HG03025 (cell line): Measurements from ENCODE around the gene ZSCAN20.
"Not testable (repeated sequence)": the region's sequence is repeated elsewhere in the genome, so short reads cannot be mapped to it uniquely, and the experiment has no call there.

Experiments
- ATAC-seq: cut with Tn5 transposase; IDR thresholded peaks from one replicate; pipeline ENCODE4 v1.9.1; 2021; ENCODE audit warnings: mild to moderate bottlenecking, moderate library complexity; ENCODE audit not compliant: unreplicated experiment, low FRiP score

Gene ZSCAN20

DNA sequence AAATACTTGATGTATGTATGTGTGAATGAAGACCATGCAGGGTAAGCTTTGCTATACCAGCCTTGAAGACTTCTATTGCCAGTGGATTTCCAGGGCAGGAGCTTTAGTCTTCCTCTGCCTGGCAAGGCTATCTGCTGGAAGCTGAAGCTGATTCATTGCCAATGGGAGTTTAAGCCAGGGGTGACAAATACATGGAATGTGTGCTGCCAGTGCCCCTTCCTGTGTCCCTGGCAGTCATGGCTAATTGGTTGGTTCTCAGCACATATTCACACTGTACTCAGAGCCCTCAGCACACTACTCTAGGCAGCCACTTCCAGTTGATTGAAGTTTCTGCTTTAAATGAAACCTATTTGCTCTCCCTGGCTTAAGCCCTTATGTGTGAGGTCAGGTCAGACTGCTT lies 1.5 kb downstream of the ZSCAN20 start:
- no peak for ATAC-seq

DNA sequence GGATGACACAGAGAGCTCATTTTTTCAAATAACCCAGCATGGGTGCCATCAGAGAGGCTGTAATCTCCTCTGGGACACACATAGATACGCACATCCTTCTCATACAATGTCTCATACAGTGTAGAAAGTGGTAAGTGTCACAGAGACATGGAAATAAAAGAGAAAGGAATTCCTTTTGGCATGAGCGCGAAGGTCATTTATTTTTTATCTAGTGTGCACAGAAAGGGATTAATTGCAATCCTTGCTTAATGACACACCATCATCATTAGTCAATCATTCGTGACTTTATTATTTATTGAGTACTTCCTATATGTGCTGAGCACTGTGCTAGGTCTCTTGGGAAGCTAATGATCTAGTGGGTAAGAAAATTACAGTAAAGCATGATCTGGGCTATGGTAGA lies 5.0 kb downstream of the ZSCAN20 start:
- ATAC-seq, result no peak

DNA sequence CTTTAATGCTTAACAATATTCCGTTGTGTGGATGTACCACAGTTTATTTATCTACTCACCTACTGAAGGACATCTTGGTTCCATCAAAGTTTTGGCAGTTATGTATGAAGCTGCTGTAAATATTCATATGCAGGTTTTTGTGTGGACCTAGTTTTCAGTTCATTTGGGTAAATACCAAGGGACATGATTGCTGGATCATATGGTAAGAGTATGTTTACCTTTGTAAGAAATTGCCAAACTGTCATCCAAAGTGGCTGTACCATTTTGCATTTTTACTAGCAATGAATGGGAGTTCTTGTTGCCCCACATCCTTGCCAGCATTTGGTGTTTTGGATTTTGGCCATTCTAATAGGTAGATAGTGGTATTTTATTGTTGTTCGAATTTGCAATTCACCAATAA lies 10.0 kb downstream of the ZSCAN20 start:
- ATAC-seq, result no peak

DNA sequence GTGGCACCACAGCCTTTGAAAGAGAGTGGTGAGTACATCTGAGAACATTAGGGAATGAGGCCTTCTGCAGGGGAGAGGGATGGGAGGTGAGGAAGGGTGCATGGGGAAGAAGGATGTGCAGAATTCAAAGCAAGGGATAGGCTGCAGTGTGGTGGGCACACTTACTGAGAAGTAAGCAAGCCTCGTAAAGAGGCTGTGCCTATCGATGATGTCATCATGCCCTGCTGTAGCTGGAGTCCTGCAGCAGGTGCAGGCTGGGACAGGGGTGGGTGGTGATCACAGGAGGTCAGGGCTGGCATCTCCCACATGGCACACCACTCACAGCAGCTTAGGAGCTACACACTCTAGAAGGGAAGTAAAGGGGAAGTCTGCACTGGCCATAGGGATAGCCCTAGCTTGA lies 16.2 kb downstream of the ZSCAN20 start:
- no peak for ATAC-seq

DNA sequence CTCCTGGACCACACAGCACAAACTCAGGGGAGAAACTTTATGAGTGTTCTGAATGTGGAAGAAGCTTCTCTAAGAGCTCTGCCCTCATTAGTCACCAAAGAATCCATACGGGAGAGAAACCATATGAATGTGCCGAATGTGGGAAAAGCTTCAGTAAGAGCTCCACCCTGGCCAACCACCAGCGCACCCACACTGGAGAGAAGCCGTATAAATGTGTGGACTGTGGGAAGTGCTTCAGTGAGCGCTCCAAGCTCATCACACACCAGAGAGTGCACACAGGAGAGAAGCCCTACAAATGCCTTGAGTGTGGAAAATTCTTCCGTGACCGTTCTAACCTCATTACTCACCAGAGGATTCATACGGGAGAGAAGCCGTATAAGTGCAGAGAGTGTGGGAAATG lies 22.5 kb downstream of the ZSCAN20 start:
- no peak for ATAC-seq

DNA sequence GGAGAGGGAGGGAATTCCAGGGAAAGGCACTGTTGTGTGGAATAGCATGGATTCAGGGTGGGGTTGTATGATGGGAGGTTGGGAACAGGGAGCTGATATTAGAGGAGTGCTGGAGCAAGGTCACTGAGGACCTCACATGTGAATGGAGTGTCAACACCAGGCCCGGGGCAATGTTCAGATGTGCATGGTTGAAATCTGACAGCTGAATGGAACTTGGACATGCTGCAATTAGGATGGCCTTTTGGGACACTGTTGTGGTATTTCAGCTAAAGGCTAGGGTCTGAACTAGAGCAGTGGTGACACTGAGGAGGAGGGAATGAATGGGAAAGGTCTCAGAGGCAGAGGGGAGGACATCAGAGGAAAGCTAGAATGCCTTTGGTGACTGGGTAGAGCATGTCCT lies 25.0 kb downstream of the ZSCAN20 start:
- ATAC-seq, result no peak

DNA sequence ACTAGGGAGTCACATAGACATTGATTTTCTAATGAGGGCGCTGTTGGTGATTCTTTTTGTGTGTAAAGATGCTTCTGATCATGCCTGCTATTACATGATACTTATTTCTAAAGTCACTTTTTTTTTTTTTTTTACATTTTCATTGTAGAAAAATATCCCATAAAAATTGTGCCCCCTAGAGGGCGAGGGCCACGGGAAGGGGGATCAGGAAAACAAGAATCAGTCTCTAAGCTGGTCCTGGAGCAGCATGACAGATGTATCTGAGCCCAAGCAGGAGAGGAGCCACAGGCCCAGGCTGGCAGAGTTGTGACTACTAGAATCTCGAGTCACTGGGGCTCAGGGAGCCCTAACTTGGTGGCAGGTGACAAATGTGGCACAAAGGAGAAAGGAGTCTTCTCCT lies 28.1 kb downstream of the ZSCAN20 start:
- no peak for ATAC-seq

DNA sequence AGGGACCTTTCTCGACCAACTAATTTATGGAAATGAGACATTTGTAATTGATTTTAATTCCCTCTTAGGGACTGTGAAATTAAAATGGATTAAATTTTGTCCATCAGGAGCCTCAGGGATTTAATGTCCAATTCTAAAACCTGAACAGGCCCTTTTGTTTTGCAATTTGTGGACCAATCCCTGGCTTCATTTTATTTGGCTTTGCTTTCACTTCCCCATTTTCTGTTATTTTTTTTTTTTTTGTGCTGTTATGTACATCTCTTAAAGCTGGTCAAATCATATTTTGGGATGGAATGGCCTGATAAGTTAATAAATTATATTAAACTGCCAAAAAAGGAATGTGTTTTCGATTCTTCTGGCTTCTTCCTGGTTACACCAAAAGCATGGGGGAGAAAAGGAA lies 28.9 kb downstream of the ZSCAN20 start:
- ATAC-seq, result no peak

DNA sequence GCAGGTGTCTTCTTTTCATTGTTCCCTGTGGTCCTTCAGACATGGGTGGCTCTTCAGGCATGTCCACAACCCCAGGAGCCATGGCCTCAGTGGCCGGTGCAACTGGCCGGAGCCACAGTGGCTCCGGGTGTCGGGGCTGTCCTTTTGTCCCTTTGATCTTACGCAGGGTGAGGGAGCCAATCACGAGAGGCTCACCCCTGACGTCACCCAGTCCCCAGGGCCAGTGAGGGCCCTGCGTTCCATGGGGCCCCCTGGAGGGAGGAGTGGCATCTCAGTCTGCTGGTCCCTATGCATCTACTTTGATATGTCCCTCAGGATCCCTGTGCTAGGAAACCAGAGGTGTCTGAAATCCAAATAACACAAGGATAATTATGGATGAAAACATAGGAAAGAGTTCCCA lies 29.3 kb downstream of the ZSCAN20 start:
- ATAC-seq, result no peak

DNA sequence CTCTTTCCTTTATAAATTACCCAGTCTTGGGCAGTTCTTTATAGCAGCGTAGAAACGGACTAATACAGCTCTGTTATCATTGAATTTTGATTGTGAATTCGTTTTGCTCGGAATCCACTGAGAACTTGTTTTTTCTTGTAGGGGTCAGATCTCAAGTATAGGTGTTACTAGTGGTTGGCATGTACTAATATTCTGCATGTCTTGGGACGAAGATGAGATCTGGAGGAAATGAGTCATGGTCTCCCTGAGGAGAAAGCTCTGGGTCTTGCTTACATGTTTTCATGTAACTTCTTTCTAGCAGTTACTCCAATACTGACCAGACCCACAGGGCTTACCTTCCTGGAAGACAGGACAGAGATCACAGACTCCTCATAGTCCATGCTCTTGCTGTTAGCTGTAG lies 30.3 kb downstream of the ZSCAN20 start:
- ATAC-seq, result no peak

DNA sequence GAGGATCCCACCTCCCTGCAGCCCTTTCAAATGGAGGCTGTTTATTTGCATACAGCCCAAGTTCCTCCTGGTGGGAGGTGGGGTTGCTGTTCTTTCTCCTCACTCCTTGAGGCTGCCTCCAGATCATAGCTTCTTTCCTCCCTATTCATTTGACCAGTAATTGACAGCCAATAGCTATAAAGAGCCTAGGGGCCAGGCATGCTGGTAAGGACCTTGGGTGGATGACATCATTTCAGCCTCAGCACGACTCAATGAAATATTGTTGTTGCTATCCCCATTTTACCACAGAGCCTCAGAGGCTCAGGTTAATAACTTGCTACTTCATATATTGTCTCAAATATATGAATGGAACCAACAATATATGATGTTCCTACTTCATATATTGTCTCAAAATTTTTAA lies 31.1 kb downstream of the ZSCAN20 start:
- ATAC-seq, result no peak

DNA sequence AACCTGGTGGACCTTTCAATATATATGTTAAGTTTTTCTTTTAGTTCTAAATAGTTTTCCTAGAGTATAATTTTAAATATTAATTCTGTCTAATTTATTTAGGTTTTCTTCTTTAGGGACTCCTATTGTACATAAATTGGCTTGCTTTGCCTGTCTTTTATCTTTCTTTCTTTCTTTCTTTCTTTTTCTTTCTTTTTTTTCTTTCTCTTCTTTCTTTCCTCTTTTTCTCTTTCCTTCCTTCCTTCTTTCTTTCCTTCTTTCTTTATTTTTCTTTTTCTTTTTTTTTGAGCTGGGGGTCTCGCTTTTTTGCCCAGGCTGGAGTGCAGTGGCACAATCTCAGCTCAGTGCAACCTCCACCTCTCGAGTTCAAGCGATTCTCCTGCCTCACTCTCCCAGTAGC lies 35.2 kb downstream of the ZSCAN20 start:
- no peak for ATAC-seq

DNA sequence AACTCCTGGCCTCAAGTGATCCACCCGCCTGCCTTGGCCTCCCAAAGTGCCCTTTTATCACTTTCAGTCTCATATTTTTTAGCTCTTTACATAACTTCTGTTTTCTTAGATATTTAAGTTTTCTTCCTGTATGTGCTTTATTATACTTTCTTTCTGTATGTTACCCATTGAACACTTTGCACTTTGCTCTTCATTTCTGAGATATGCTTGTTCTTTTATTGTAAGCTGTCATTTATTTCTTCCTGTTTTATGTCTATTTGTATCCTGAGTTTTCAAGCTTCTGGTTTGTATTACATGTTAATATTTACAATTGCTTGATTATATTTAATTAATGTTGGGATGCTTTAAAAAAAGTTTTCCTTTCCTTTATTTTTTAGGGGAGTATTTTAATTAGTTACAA lies 35.7 kb downstream of the ZSCAN20 start:
- ATAC-seq, result no peak

DNA sequence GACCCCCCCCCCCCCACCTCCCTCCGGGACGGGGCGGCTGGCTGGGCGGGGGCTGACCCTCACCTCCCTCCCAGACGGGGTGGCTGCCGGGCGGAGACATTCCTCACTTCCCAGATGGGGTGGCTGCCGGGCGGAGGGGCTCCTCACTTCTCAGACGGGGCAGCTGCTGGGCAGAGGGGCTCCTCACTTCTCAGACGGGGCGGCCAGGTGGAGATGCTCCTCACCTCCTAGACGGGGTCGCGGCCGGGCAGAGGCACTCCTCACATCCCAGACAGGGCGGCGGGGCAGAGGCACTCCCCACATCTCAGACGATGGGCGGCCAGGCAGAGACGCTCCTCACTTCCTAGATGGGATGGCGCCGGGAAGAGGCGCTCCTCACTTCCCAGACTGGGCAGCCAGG lies 36.8 kb downstream of the ZSCAN20 start:
- not testable (repeated sequence) for ATAC-seq

DNA sequence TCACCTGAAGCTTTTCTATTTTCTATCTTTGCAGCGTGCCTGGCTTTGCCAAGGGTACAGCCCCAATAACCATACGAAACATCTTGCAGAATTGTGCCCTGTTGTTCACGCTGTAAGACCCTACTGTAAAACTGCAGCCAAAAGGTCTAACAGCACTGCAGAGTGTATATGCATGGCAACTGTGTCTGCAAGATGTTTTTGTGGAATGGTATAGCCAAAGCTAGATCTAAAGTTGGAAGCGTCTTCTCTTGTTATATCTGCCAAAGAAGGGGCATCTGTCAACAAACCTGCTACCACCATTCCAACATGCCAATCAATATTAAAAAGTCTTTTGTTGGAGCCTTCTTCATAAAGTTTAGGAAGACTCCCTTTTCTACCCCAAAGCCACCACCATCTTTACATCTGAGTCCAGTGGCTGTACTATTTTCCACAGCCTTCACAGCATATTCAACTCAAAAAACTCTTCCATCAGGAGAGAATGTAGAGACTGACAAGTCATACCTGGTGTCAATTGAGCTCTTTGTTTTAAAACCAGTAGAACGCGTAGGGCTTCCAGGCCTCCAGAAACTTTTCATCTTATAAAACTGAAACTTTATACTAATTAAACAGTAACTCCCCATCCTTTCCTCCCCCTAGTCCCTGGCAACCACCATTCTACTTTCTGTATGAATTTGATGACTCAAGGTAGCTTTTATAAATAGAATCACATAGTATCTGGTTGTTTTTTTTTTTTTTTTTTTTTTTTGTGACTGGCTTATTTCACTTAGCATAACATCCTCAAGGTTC lies 40.0 kb downstream of the ZSCAN20 start:
- no peak for ATAC-seq

DNA sequence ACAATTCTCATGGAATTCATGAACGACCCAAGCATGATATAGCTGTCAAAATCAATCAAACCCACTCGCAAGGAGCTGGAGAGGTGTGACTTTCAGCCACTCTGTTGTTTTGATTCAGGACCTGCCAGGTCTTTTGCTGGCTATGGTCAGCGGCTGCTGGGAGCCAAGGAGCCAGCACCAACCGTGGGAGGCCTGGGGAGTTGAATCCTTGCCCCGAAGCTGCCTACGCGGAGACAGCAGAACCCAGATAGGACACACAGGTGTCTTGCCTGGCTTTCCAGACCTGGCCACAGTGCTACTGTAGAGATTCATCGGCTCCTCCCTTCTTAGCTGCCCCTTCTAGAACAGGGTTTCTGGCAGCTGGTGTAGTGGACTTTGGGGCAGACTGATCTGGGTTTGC lies 42.7 kb downstream of the ZSCAN20 start:
- no peak for ATAC-seq

DNA sequence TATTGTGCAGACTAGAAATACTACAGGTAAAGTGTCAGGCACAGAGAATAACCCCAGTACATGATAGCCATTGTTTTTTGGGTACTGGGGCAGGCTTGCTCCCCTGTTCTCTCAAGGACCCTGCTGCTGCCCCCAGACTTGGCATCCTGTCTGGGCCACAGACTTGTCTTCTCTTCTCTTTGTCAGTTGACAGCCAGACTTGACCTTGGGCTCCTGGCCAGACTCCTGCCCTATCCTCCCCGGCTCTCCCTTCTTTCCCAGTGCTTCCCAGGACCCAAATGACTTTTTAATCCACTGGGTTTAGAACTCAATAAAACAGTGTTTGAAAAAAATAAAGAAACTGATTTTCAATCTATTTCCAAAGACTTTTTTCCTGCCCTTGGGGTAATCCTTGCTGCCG lies 43.2 kb downstream of the ZSCAN20 start:
- ATAC-seq, result no peak

DNA sequence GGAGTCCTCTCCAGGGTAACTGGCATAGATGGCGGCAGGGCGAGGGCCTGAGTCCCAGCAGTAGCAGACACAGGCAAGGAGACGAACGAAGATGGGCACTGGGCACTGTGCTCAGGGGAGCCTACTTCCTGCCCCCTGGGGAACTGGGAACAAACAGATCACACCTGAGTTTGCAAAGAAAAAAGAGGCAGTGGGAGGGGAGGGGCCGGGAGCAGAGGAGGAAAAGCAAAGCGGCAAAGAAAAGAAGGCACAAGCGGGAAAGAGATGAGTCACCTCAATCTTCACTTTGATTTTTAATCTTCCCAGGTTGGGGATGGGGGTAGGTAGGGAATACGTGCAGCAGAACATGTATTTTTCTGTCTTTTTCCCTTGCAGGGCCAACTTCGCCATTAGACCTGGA lies 44.0 kb downstream of the ZSCAN20 start:
- no peak for ATAC-seq

DNA sequence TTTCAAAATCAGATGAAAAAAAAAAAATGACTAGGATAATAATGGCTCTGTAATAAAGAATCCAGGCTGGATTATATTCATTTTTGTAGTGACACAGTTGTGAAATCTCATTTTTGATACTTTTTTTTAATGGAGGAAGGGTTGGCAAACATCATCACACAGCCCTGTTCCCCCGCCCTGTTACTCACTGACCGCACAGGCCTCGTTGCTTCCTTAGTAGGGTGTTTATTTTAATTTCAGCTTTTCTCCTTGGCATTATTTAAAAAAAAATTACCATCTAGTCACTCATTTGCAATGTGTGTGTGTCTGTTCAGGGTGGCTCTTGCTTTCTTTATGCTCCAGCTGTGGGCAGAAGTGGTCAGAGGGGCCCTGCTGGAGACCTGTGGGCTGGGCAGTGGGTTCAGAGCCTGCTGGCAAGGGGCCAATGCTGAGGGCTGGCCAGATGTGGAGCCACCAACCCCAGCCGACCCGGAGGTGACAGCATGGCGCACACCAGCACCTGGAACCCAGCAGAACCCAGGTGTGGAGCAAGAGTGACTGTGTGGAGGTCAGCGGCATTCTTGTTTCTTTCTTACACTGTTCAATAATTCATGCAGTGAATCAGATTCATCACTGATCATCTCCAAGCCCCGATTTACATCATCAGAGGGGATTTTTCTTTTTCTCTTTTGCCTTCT lies 44.6 kb downstream of the ZSCAN20 start:
- no peak for ATAC-seq

DNA sequence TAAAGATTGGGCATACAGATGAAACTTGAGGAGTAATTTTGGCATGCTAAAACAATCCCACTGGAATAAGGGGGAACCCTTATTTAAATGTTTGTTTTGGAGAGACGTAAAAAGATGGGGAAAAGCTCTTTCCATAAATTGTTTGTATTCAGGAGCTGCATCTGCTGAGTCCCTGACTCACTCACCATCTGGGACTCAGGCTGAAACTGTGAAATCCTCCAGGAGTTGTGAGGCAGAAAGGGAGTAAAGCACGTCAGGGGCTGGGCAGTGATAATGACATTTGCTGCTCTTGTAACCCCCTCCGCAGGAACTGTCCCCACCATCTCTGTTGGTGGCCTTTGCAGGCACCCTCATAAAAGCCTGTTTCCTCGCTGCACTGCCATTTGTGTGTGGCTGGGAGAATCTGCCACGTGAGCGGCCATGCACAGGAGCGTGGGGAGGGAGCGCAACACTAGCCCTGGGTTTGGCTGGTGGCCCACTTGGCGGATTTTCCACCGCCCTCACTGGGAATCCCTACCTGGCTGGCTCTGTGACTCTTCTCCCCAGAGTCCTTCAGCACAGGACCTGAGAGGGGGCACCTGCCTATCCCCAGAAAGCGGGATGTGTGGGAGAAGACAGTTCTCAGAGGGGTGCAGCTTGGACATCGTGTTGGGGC lies 45.3 kb downstream of the ZSCAN20 start:
- no peak for ATAC-seq

DNA sequence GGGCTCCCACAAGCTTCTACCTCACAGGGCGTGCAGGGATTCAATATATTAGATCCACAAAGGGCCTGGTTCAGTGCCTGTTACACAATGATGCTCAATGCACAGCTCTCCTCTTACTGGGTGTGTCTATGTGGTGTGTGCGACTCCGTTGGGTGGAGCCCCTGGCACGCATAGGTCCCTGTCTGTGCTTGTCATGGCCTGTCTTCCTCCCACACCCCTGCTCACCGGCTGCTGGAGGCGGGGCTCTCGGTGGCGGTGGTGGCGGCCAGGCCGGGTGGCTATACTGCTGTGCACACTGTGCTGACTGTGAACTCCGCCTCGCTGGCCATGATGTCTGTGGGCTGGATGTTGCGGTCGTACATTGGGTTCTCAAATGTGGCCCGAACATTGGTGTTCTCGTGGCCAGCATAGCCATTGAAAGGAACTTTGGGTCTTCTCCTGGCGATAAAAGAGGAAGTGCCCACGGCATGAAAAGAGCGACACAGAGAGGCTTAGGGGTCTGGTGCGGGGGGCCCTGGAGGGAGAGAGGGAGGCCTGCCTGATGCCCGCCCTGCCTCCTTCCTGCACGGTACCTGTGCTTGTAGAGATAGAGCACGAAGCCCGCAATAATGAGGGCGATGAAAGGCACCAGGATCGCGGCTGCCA lies 46.9 kb downstream of the ZSCAN20 start:
- ATAC-seq, result no peak
